Astrocyte of the cerebellum (primary cell): ENCODE data around the gene DCC.

Experiments used
- DNase-seq: peaks from one replicate; pipeline ENCODE4 v3.0.0-alpha.2; 2011; ENCODE audit warnings: low read depth
- H3K4me3 ChIP-seq: 2 replicates; pipeline ENCODE4 v1.5.1; 2011; ENCODE audit warnings: mild to moderate bottlenecking, low read depth, low read length, moderate library complexity
- in situ Hi-C: cut with HindIII; loops from 2 replicates; pipeline ENCODE4 v1.10.0; 2017; ENCODE audit warnings: low sequenced_read_pairs
- TF ChIP-seq, protein P1 (sequence below): IDR thresholded peaks from 2 replicates; pipeline ENCODE4 v1.5.1; 2012; ENCODE audit warnings: low read length, low read depth, moderate library complexity, mild to moderate bottlenecking; ENCODE audit errors: missing control alignments

The DCC gene

DNA sequence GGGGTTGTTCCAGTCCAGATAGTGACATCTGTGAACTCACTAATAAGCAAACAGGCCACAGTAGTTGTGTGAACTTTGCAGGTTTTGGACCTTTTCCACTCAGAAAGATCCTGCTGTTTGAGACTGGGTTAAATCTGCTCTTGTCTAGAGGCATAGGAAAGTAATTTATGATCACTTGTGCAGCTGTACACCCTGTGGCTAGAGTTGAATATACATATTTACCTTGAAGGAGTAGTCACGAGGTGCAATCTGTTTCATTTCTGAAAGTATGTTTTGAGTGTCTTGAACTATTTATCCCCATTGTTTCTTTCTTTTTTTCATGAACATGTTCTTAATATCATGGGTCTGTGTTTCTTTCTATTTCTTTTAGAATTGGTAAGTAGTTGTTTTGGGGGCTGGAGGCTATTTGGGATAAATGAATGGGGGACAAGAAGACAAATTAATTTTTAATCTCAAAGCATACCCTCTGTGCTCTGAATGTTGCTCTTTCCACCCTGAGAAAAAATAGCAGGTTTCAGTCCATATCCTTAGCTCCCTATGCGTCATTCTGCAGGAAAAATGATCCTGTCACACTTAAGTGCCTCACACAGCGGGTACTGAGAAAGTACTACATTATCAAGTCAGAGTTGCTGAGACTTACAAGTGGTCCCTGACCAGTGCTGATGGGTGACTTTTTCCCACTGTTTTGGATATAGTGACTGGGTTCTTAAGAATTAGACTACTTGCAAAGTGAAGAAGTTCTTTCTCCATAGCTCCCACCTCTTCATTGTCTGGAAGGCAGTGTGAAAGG lies 28.2 kb downstream of the DCC start:
- no peak for DNase-seq
- in situ Hi-C loops: no loop called here
- TF ChIP-seq, protein P1, sequence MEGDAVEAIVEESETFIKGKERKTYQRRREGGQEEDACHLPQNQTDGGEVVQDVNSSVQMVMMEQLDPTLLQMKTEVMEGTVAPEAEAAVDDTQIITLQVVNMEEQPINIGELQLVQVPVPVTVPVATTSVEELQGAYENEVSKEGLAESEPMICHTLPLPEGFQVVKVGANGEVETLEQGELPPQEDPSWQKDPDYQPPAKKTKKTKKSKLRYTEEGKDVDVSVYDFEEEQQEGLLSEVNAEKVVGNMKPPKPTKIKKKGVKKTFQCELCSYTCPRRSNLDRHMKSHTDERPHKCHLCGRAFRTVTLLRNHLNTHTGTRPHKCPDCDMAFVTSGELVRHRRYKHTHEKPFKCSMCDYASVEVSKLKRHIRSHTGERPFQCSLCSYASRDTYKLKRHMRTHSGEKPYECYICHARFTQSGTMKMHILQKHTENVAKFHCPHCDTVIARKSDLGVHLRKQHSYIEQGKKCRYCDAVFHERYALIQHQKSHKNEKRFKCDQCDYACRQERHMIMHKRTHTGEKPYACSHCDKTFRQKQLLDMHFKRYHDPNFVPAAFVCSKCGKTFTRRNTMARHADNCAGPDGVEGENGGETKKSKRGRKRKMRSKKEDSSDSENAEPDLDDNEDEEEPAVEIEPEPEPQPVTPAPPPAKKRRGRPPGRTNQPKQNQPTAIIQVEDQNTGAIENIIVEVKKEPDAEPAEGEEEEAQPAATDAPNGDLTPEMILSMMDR: no peak
- H3K4me3 ChIP-seq: no peak overlapping the region

DNA sequence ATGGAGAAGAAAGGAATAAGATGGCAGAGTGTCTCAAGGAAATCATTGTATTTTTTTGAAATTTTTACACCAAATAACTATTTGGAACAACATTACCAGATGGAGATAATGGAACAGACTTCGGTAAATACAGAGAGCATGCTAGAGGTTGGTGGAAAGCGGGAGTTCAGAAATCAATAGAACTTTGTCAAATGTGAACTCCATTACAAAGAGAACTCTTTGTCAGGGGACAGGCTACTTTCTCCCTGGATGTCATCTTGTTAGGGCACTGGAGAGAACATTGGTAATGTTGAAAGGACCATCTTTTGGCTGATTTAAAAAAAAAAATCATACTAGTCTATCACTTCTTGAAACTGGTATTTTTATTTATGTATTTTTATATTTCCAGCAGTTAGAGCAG lies 30.8 kb downstream of the DCC start:
- TF ChIP-seq, protein P1: no peak
- in situ Hi-C loops: no loop called here
- H3K4me3 ChIP-seq: no peak overlapping the region

DNA sequence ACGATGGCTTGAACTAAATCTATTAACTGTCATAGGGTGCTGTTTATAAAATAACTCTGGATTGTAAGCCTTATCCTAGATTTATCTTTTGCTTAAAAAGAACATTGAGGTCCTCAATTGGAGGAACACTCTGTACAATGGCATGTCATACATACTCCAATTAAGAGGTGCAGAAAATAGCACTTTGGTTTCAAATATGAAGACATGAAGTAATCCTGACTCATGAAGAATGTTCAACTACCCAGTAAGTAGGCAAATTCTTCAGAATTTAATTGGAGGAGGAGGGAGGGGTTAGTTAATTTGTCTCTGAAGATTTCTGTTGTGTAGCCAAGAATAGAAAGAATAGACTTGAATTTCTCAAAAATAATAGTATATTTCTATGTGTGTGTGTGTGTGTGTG lies 36.1 kb downstream of the DCC start:
- TF ChIP-seq, protein P1: no peak
- H3K4me3 ChIP-seq: no peak overlapping the region
- in situ Hi-C loops: no loop called here
- no peak for DNase-seq

More for the DNA sequence above, 30.8 kb downstream of the DCC start:
- DNase-seq: no peak

DNA sequence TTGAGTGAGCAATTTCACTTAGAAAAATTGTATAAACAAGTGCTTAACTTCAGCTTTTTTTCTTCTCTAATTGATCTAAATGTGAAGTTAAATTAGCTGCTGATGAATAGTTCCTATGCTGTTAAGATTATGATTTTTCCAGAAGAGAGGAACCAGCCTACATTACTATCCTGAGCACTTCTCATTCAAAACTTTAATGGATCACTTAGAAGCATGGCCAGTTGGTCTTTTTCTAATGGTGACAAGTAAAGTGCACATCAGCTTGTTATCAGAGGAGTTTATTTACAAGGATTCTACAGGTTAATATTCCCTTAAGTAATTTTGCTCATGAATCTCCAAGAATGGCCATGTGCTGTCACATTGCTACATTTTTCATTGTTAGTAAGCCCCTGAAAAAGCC lies 37.1 kb downstream of the DCC start:
- in situ Hi-C loops: no loop called here
- H3K4me3 ChIP-seq: no peak overlapping the region
- TF ChIP-seq, protein P1: no peak
- no peak for DNase-seq

DNA sequence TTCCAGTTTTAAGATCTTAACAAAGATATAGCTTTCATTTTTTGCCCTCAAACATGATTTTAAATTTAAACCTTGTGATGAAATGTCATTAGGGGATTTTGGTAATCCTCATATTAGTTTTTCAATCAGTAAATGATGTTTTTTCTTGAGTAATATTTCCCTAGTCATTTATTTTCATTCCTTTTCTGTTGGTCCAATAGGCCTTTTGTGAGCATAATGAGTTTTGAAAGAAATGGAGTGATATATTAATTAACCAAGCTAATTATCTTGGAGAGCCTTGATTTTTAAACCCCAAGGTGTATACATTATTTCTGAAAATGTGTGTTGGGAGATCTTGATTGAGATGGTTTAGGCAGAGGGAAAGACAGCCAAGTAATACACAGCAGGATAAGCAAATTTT lies 46.3 kb downstream of the DCC start:
- TF ChIP-seq, protein P1: no peak
- no peak for DNase-seq
- in situ Hi-C loops: no loop called here
- no peak overlapping the region for H3K4me3 ChIP-seq

DNA sequence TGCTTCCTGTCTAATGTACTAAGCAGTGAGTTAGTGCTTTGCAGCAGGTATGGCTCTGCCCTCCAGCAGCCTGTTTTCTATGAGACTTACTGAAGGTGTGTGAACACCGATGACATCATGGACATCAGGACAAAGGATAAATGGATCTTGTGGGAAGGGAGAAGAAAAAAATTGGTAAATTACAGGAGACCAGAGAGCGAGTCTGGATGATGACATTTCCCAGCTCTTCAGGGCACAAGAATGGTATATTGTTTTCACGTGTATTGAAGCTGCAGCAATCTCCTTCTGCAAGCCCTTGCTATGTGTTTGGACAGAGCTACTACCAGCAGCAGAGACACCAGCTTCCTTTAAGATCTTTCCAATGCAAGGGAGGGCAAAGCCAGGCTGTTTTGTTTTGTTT lies 47.2 kb downstream of the DCC start:
- no peak for DNase-seq
- H3K4me3 ChIP-seq: no peak overlapping the region
- in situ Hi-C loops: no loop called here
- TF ChIP-seq, protein P1: no peak
